ENCODE data around the gene THAP6.
A peak's percentile ranks its signal among the peaks of the same experiment; 100 is the strongest.
"Not testable (repeated sequence)": the region's sequence is repeated elsewhere in the genome, so short reads cannot be mapped to it uniquely, and the experiment has no call there.

The THAP6 gene

GRCh38 chr4:75514131-75514948 lies at the start of gene THAP6, which contains the start of gene RCHY1:
THAP6 (plus strand) TSS chr4:75514473; CDS start chr4:75515453, 980 bp downstream.
RCHY1 (minus strand) TSS chr4:75514403; CDS start chr4:75514286, 117 bp downstream.
- DNase-seq (ENCODE audit: low read depth), result peak; percentile 84

- no peak for DNase-seq (ENCODE audit: low read depth)
Observed at GRCh38 chr4:75469896-75470295, 44.4 kb upstream of the THAP6 start.

- DNase-seq (ENCODE audit: low read depth), result no peak
Observed at GRCh38 chr4:75470738-75471137, 43.5 kb upstream of the THAP6 start.

GRCh38 chr4:75477201-75477600 lies 37.1 kb upstream of the THAP6 start:
- DNase-seq (ENCODE audit: low read depth), result no peak

- no peak for DNase-seq (ENCODE audit: low read depth)
Observed at GRCh38 chr4:75484190-75484589, 30.1 kb upstream of the THAP6 start.

- no peak for DNase-seq (ENCODE audit: low read depth)
Observed at GRCh38 chr4:75490155-75490554, 24.1 kb upstream of the THAP6 start.

GRCh38 chr4:75494563-75494962 lies 19.7 kb upstream of the THAP6 start:
- no peak for DNase-seq (ENCODE audit: low read depth)

- no peak for DNase-seq (ENCODE audit: low read depth)
Observed at GRCh38 chr4:75495476-75495875, 18.8 kb upstream of the THAP6 start.

GRCh38 chr4:75496406-75496805 lies 17.9 kb upstream of the THAP6 start:
- no peak for DNase-seq (ENCODE audit: low read depth)

GRCh38 chr4:75497133-75497532 lies 17.1 kb upstream of the THAP6 start:
- DNase-seq (ENCODE audit: low read depth), result no peak

- DNase-seq (ENCODE audit: low read depth), result no peak
Observed at GRCh38 chr4:75498041-75498440, 16.2 kb upstream of the THAP6 start.

- no peak for DNase-seq (ENCODE audit: low read depth)
Observed at GRCh38 chr4:75499900-75500299, 14.4 kb upstream of the THAP6 start.

GRCh38 chr4:75502671-75503070 lies 11.6 kb upstream of the THAP6 start:
- DNase-seq (ENCODE audit: low read depth), result no peak

GRCh38 chr4:75505630-75506029 lies 8.6 kb upstream of the THAP6 start:
- no peak for DNase-seq (ENCODE audit: low read depth)

GRCh38 chr4:75509592-75509991 lies 4.7 kb upstream of the THAP6 start:
- DNase-seq (ENCODE audit: low read depth), result not testable (repeated sequence)

- DNase-seq (ENCODE audit: low read depth), result no peak
Observed at GRCh38 chr4:75511841-75512240, 2.4 kb upstream of the THAP6 start.

- no peak for DNase-seq (ENCODE audit: low read depth)
Observed at GRCh38 chr4:75512386-75513211, 1.7 kb upstream of the THAP6 start.

GRCh38 chr4:75513526-75514130 lies 645 bp upstream of the THAP6 start:
- DNase-seq (ENCODE audit: low read depth), result no peak

- no peak for DNase-seq (ENCODE audit: low read depth)
Observed at GRCh38 chr4:75514949-75515612, 808 bp downstream of the THAP6 start.

- no peak for DNase-seq (ENCODE audit: low read depth)
Observed at GRCh38 chr4:75516144-75516543, 1.9 kb downstream of the THAP6 start.

GRCh38 chr4:75519452-75519851 lies 5.2 kb downstream of the THAP6 start:
- not testable (repeated sequence) for DNase-seq (ENCODE audit: low read depth)

GRCh38 chr4:75525086-75525485 lies 10.8 kb downstream of the THAP6 start:
- no peak for DNase-seq (ENCODE audit: low read depth)
